Activated naive CD4-positive, alpha-beta T cell treated with anti-CD3 and anti-CD28 coated beads, Interleukin-2, amount 50 U/mL, for 24 hours (primary cell): ENCODE results near the gene GOLGA2.

Experiments used
- H3K27ac Mint-ChIP-seq: one replicate; pipeline ENCODE4 v1.8.0; 2021; ENCODE audit warnings: mild to moderate bottlenecking, mixed read lengths
- H3K27me3 Mint-ChIP-seq: one replicate; pipeline ENCODE4 v1.8.0; 2021; ENCODE audit warnings: mixed read lengths
- H3K36me3 Mint-ChIP-seq: one replicate; pipeline ENCODE4 v1.8.0; 2021; ENCODE audit warnings: mixed read lengths
- H3K4me1 Mint-ChIP-seq: one replicate; pipeline ENCODE4 v1.8.0; 2021; ENCODE audit warnings: mixed read lengths
- H3K4me3 Mint-ChIP-seq: one replicate; pipeline ENCODE4 v1.8.0; 2021; ENCODE audit warnings: mild to moderate bottlenecking, mixed read lengths
- H3K9me3 Mint-ChIP-seq: one replicate; pipeline ENCODE4 v1.8.0; 2021; ENCODE audit warnings: mixed read lengths

GOLGA2 gene

DNA sequence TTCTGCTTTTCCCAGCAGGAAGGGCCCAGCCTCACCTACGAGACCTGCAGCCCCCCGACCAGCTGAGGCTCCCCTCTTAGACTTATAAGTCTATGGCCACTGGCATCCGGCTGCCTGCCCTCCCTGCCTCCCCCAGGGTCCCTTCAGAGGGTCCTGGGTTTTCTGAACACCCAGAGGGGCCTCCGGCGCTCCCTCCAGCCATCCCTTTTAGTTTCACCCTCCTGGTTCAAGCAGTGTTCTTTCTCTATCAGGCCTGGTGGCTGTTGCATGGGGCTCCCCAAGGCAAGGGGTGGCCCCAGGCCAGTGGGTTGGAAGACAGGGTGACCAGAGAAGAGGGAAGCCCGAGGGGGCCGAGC, 21.8 kb downstream of the GOLGA2 start:
- Mint-ChIP-seq H3K27ac (no peak overlapping the region), H3K36me3 (peaks cover 4% of the 10 kb centered on the region), H3K9me3 (no peaks in the 10 kb centered on the region), H3K27me3 (no peaks in the 10 kb centered on the region), H3K4me3 (no peak overlapping the region), H3K4me1 (peaks cover 12% of the 10 kb centered on the region)

DNA sequence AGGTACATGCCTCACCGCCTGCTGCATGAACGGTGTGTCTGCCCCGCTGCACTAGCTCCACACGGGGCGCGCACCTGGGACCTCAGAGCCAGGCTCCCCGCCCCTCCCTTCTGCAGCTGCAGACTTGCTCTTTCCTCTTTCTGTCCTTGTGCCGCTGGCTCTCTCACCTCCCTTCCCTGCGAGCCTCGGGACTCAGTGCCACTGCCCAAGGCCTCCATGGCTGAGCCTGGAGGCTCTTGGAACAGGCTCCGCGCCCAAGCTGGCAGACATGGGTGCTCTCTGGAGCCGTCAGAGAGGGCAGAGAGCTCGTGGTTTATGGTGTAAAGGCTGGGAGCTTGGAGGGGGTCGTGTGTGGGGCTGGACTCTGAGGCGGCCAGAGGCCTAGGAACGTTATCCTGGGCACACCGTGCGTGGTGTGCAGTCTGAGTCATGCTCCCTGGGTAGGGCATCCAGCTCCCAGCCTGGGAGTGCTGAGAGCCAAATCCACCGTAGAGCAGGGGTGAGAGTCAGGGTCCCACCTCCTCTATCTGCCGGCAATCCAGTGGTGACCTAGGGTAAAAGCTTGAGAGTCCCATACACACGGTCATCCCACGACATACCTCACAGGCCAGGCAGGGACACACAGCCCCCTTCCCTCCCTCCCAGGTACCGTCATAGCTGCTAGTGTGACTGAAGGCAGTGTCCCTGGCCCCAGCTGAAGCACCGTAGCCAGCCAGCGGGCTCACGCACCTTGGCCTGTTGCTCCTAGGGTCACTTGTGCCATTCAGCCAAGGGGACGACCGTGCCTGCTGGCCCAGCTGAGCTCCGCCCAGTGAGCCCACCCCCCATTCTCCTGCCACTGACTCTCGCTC, 22.4 kb downstream of the GOLGA2 start:
- Mint-ChIP-seq H3K9me3 (no peaks in the 10 kb centered on the region), H3K36me3 (peaks cover 4% of the 10 kb centered on the region), H3K27me3 (no peaks in the 10 kb centered on the region), H3K4me1 (peaks cover 12% of the 10 kb centered on the region), H3K4me3 (no peak overlapping the region), H3K27ac (no peak overlapping the region)

DNA sequence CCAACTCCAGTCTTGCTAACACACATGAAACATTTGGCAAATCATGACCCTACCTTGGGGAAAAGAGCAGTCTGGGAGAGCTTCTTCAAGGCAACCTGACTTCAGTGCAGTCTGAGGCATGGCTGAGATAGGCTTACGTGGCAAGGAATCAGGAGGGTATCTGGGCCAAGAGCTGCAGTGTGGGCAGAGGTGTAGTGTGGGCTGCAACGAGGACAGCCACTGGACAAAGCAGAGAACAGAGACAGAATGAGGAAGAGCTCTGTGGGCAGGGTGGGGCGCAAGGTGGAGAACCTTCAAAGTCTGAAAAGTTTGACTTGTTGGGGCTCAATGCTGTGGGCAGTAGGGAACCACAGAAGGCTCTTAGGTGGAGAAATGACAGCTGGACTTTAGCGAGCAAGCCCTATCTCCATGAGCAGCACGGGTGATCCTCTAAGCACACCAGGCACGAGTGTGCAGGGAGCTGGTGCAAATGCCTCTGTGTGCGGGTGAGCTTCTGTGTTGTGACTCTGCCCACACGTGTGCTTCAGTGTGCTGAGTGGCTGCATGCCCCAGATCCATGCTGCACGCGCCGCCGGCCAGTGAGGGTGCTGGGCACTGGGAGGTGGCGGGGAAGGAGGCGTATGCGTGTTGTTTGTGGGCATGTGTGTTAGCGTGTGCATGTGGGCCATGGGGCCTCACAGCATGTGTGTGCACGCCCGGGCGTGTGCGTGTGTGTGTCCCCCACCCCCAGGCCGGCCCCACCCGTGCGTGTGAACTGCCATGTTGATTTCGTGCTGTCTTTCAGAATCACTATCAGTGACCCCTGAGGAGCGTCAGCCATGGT, 23.3 kb downstream of the GOLGA2 start:
- Mint-ChIP-seq H3K27me3 (no peaks in the 10 kb centered on the region), H3K4me3 (no peak overlapping the region), H3K36me3 (peaks cover 1% of the 10 kb centered on the region), H3K9me3 (no peaks in the 10 kb centered on the region), H3K4me1 (peaks cover 12% of the 10 kb centered on the region), H3K27ac (no peak overlapping the region)

DNA sequence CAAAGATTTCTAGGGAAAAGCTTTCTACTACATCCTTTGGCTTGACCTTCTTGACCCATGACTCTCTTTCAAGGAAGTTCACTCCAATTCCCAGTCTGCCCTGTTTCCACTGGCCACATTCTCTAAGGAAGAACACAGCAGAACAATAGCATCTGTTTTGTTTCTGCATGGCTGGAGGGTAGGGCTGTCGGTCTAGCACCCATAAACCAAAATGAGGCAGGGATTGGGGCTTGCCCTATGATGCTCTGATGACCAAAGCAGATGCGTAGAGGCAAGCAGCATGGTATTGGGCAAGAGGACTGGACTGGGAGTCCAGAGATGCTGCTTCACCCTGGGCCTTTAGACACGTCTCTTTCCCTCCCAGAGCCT, 24.1 kb downstream of the GOLGA2 start:
- no peaks in the 10 kb centered on the region for H3K36me3 Mint-ChIP-seq
- peaks cover 12% of the 10 kb centered on the region for H3K4me1 Mint-ChIP-seq
- H3K27ac Mint-ChIP-seq: no peak overlapping the region
- no peaks in the 10 kb centered on the region for H3K9me3 Mint-ChIP-seq
- peak overlapping the region; percentile 78 for H3K4me3 Mint-ChIP-seq
- no peaks in the 10 kb centered on the region for H3K27me3 Mint-ChIP-seq

DNA sequence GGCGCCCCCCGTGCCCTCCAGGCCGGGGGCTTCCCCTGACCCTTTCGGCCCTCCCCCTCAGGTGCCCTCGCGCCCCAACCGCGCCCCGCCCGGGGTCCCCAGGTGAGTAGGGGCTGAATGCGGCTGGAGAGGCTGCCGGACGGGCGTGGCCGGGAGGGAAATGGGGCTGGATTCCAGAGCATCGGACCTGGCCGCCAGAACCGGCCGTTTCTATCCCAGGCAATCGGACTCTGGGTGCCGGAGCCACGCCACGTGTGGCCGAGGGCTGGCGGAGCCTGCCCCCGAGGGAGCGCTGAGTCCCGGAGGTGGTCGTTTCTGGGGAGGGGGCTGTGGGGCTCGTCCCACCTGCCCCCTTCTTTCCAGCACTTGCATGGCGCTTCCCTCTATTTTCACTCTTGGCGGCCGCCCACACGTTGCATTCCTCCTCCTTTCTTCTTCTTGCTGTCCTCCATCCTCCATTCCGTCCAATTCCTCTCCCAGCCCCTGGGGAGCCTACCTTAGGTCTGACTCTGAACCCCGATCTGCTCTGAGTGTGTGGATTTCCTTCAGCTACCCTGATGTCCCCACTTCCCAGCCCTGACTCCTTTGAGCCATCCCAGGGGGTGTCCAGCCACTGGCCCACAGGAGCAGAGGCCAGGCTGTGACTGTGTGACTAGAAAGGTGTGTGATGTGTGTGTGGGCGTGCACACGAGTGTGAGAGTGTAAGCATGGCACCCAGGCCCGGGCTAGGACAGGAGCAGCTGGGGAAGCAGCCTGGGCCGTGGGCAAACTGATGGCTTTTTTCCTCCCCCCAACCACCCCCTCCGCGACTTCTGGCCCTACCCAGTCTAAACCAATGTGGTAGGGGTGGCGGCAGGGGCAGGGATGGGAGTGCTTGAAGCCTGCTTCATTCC, 24.7 kb downstream of the GOLGA2 start:
- Mint-ChIP-seq H3K36me3 (no peaks in the 10 kb centered on the region), H3K27ac (no peak overlapping the region), H3K27me3 (no peaks in the 10 kb centered on the region), H3K9me3 (no peaks in the 10 kb centered on the region), H3K4me3 (peak overlapping the region; percentile 85), H3K4me1 (peaks cover 12% of the 10 kb centered on the region)

GRCh38 chr9:128249908-128250838, 25.6 kb downstream of the GOLGA2 start:
- Mint-ChIP-seq H3K27ac (peak overlapping the region; percentile 17), H3K9me3 (no peaks in the 10 kb centered on the region), H3K36me3 (no peaks in the 10 kb centered on the region), H3K4me3 (peak overlapping the region; percentile 83), H3K4me1 (peaks cover 17% of the 10 kb centered on the region), H3K27me3 (peaks cover 5% of the 10 kb centered on the region)

DNA sequence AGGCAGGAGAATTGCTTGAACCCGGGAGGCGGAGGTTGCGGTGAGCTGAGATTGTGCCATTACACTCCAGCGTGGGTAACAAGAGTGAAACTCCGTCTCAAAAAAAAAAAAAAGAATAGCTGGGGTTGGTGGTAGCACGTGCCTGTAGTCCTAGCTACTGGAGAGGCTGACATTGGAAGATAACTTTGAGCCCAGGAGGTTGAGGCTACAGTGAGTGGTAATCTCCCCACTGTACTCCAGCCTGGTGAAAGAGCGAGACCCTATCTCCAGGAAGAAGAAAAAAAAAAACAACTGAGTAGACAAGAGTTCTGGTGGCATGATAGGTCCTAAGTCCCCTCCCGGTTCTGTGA, 26.3 kb downstream of the GOLGA2 start:
- peak overlapping the region; percentile 83 for H3K4me3 Mint-ChIP-seq
- H3K9me3 Mint-ChIP-seq: no peaks in the 10 kb centered on the region
- peaks cover 5% of the 10 kb centered on the region for H3K27me3 Mint-ChIP-seq

GRCh38 chr9:128247226-128247803, 28.5 kb downstream of the GOLGA2 start:
- Mint-ChIP-seq H3K9me3 (no peaks in the 10 kb centered on the region), H3K27ac (no peak overlapping the region)

More for the DNA sequence above, 26.3 kb downstream of the GOLGA2 start:
- Mint-ChIP-seq H3K4me1 (peaks cover 17% of the 10 kb centered on the region), H3K36me3 (no peaks in the 10 kb centered on the region), H3K27ac (no peak overlapping the region)

DNA sequence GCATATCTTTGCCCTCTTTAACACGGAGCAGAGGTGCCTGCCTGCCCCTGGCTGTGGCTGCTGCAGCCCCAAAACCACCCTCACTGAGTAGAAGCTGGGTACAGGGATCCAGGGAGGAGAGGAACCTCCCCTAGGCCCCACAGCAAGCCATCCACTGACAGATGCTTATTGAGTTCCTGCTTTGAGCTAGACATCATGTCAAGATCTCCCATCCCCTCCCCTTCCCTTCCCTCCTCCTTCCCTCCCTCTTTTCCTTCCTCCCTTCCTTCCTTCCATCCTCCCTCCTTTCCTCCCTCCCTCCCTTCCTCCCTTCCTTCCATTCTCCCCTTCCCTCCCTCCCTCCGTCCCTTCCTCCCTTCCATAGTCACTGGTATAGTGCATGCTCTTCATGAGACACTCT, 29.3 kb downstream of the GOLGA2 start:
- Mint-ChIP-seq H3K27me3 (peaks cover 10% of the 10 kb centered on the region), H3K9me3 (no peaks in the 10 kb centered on the region), H3K27ac (no peak overlapping the region), H3K4me1 (peaks cover 18% of the 10 kb centered on the region), H3K4me3 (no peak overlapping the region), H3K36me3 (no peaks in the 10 kb centered on the region)

More at GRCh38 chr9:128247226-128247803, 28.5 kb downstream of the GOLGA2 start:
- Mint-ChIP-seq H3K27me3 (peaks cover 10% of the 10 kb centered on the region), H3K4me1 (peaks cover 21% of the 10 kb centered on the region), H3K4me3 (no peak overlapping the region), H3K36me3 (no peaks in the 10 kb centered on the region)

- no peak overlapping the region for H3K4me3 Mint-ChIP-seq
- no peaks in the 10 kb centered on the region for H3K36me3 Mint-ChIP-seq
- peaks cover 12% of the 10 kb centered on the region for H3K4me1 Mint-ChIP-seq
- H3K27ac Mint-ChIP-seq: no peak overlapping the region
- no peaks in the 10 kb centered on the region for H3K9me3 Mint-ChIP-seq
- H3K27me3 Mint-ChIP-seq: peaks cover 11% of the 10 kb centered on the region
These were observed 30.2 kb downstream of the GOLGA2 start for GRCh38 chr9:128245421-128246151.

- H3K4me3 Mint-ChIP-seq: no peak overlapping the region
- H3K9me3 Mint-ChIP-seq: no peaks in the 10 kb centered on the region
These were observed 31.0 kb downstream of the GOLGA2 start for GRCh38 chr9:128244837-128245231.

GRCh38 chr9:128244091-128244836, 31.5 kb downstream of the GOLGA2 start:
- Mint-ChIP-seq H3K27me3 (peaks cover 11% of the 10 kb centered on the region), H3K27ac (no peak overlapping the region), H3K4me3 (no peak overlapping the region)

More at GRCh38 chr9:128244837-128245231, 31.0 kb downstream of the GOLGA2 start:
- Mint-ChIP-seq H3K27me3 (peaks cover 11% of the 10 kb centered on the region), H3K27ac (no peak overlapping the region), H3K4me1 (peaks cover 12% of the 10 kb centered on the region), H3K36me3 (no peaks in the 10 kb centered on the region)

More at GRCh38 chr9:128244091-128244836, 31.5 kb downstream of the GOLGA2 start:
- peaks cover 10% of the 10 kb centered on the region for H3K4me1 Mint-ChIP-seq
- no peaks in the 10 kb centered on the region for H3K36me3 Mint-ChIP-seq
- H3K9me3 Mint-ChIP-seq: no peaks in the 10 kb centered on the region
